GM12878 (cell line): Measurements from ENCODE around the gene CTNNAL1. TPM values are rescaled to one million over a fixed set of nuclear protein-coding genes. Genes with fewer than 3 reads are reported as not detected.

Experiments used
- ATAC-seq: fragments of 200-7000 bp; cut with Tn5 transposase; 3 replicates; pipeline ENCODE4 v1.9.1; 2020; ENCODE audit warnings: mild to moderate bottlenecking, moderate library complexity
- BruUV-seq: library from RNA; stranded (reverse); fragments of 400-500 nt; replicated peaks from 2 replicates; lab custom pipeline; 2021; lab: Mats Ljungman, UMichigan
- CTCF ChIA-PET: fragments of 300-600 bp; sonication (Branson Sonifier 250); formaldehyde crosslinking; extraction: SDS; loops from one replicate; lab custom pipeline; 2021; ENCODE audit warnings: inconsistent platforms; lab: Yijun Ruan, JAX
- POLR2A ChIA-PET: fragments of 350-600 bp; formaldehyde crosslinking; extraction: SDS; loops from one replicate; lab custom pipeline; 2021; ENCODE audit warnings: inconsistent platforms; lab: Charles Lee
- RAD21 ChIA-PET: fragments of 300-600 bp; sonication (Branson Sonifier 250); formaldehyde crosslinking; loops from one replicate; lab custom pipeline; 2023; ENCODE audit warnings: antibody characterized with exemption; ENCODE audit not compliant: unreplicated experiment; lab: Charles Lee
- SMC1A ChIA-PET: fragments of 300-600 bp; sonication (Branson Sonifier 250); formaldehyde crosslinking; loops from one replicate; lab custom pipeline; 2023; ENCODE audit not compliant: unreplicated experiment, uncharacterized antibody; lab: Charles Lee
- DNase-seq: peaks from one replicate; pipeline ENCODE4 v3.0.0-alpha.2; 2011; ENCODE audit warnings: low read depth, low spot score
- FAIRE-seq: peaks from 3 replicates; lab custom pipeline; 2011; peaks lifted over from hg19 to GRCh38; lab: Jason Lieb, UNC
- H2AFZ ChIP-seq: 2 replicates; pipeline ENCODE4 v1.6.0; 2011; ENCODE audit warnings: low read depth, low read length, control low read depth; ENCODE audit not compliant: control insufficient read depth
- H3K27ac ChIP-seq: 2 replicates; pipeline ENCODE4 v1.5.1; 2011; ENCODE audit warnings: control low read depth; ENCODE audit not compliant: control insufficient read depth, insufficient read depth
- H3K27me3 ChIP-seq, 2 experiments: replicated peaks in 1 of 2; 2 replicates each; pipeline versions ENCODE4 v1.6.0 to v1.6.1; 2011; ENCODE audit warnings: low read length in 1 of 2; ENCODE audit not compliant: control insufficient read depth in 2 of 2, insufficient read depth in 2 of 2
- H3K36me3 ChIP-seq, 2 experiments: 2 replicates each; pipeline ENCODE4 v1.5.1; 2011; ENCODE audit warnings: low read length in 1 of 2; ENCODE audit not compliant: control insufficient read depth in 2 of 2, insufficient read depth in 2 of 2
- H3K4me1 ChIP-seq: 2 replicates; pipeline ENCODE4 v1.6.1; 2011; ENCODE audit warnings: mild to moderate bottlenecking, low read length, moderate library complexity, mixed read lengths; ENCODE audit not compliant: control insufficient read depth, insufficient read depth
- H3K4me2 ChIP-seq: 2 replicates; pipeline ENCODE4 v1.6.0; 2011; ENCODE audit warnings: control low read depth; ENCODE audit not compliant: control insufficient read depth, insufficient read depth
- H3K4me3 ChIP-seq: fragments of 200-600 bp; sonication (generic); 2 replicates; pipeline ENCODE4 v1.5.1; 2016
- H3K79me2 ChIP-seq: 2 replicates; pipeline ENCODE4 v1.6.0; 2011; ENCODE audit warnings: low read length; ENCODE audit not compliant: control insufficient read depth, insufficient read depth
- H3K9ac ChIP-seq: 2 replicates; pipeline ENCODE4 v1.8.0; 2011; ENCODE audit warnings: low read length, control low read depth, mixed read lengths; ENCODE audit not compliant: control insufficient read depth, insufficient read depth
- H3K9me3 ChIP-seq: replicated peaks from 3 replicates; pipeline ENCODE4 v1.5.1; 2011; ENCODE audit warnings: mild to moderate bottlenecking, low read length; ENCODE audit not compliant: control insufficient read depth, insufficient read depth
- H4K20me1 ChIP-seq: 2 replicates; pipeline ENCODE4 v1.6.0; 2011; ENCODE audit not compliant: control insufficient read depth, insufficient read depth
- CEBPB ChIP-seq, 2 experiments: fragments of 150-350 bp in 1 of 2; IDR thresholded peaks; 2 replicates each; pipeline ENCODE4 v1.6.1; 2012 to 2014; ENCODE audit warnings: low read depth in 2 of 2, low read length in 2 of 2, borderline replicate concordance in 1 of 2, inconsistent platforms in 1 of 2
- CREB1 ChIP-seq: IDR thresholded peaks from 2 replicates; pipeline ENCODE4 v1.6.1; 2012; ENCODE audit warnings: low read depth, mild to moderate bottlenecking, inconsistent platforms
- HDAC6 ChIP-seq: fragments of 200-600 bp; sonication (generic); IDR thresholded peaks from one replicate; pipeline ENCODE4 v1.8.0; 2017; ENCODE audit warnings: antibody characterized with exemption; ENCODE audit not compliant: unreplicated experiment
- LARP7 ChIP-seq: fragments of 450-650 bp; IDR thresholded peaks from 2 replicates; pipeline ENCODE4 v1.6.1; 2017; ENCODE audit warnings: mild to moderate bottlenecking
- PML ChIP-seq: IDR thresholded peaks from 2 replicates; pipeline ENCODE4 v1.6.1; 2012; ENCODE audit warnings: low read length, inconsistent platforms
- RAD51 ChIP-seq: fragments of 450-650 bp; IDR thresholded peaks from 2 replicates; pipeline ENCODE4 v1.6.1; 2016; ENCODE audit warnings: moderate library complexity, mild to moderate bottlenecking, inconsistent platforms
- SUPT20H ChIP-seq: IDR thresholded peaks from 2 replicates; pipeline ENCODE4 v1.6.1; 2011; ENCODE audit warnings: low read depth, mild to moderate bottlenecking, low read length, moderate library complexity, borderline replicate concordance; ENCODE audit not compliant: control insufficient read depth
- ZNF207 ChIP-seq: fragments of 450-650 bp; IDR thresholded peaks from 2 replicates; pipeline ENCODE4 v1.6.1; 2014; ENCODE audit warnings: antibody characterized with exemption, mild to moderate bottlenecking, borderline replicate concordance
- WGBS: methylation state at CpG from one replicate; pipeline ENCODE4 v1.1.6; 2016; ENCODE audit warnings: low lambda C conversion rate; ENCODE audit not compliant: insufficient replicate concordance, insufficient coverage; ENCODE audit errors: missing lambda C conversion rate; 5-methylcytosine and 5-hydroxymethylcytosine counted together
- in situ Hi-C: fragments of 300-500 bp; cut with MboI; formaldehyde crosslinking; loops from 9 replicates; pipeline ENCODE4 v1.14.3; 2018; ENCODE audit warnings: mixed read lengths
- intact Hi-C: fragments of 100-400 bp; cut with micrococcal nuclease; formaldehyde crosslinking; loops from one replicate; pipeline ENCODE4 v1.14.2; 2022; ENCODE audit not compliant: unreplicated experiment
- polyA plus RNA-seq, 11 experiments: library from polyadenylated mRNA; depleted of rRNA in 4 of 11; unstranded in 6 of 11; stranded (reverse) in 5 of 11; fragments of >200 nt; fragmentation: Nextera tagmentation in 4 of 11; fragmentation: Illumina TruSeq in 1 of 11; extraction: Ambion mirVana in 4 of 11; extraction: Trizol in 1 of 11; gene quantifications; 1 replicate in 1 of 11; 2 replicates in 10 of 11; pipeline versions ENCODE4 v1.2.1 to v1.2.3, GENCODE V29; 2011 to 2016; ENCODE audit warnings: inconsistent platforms in 2 of 11, missing spikeins in 2 of 11, low read depth in 1 of 11
- total RNA-seq, 4 experiments: library from RNA; depleted of rRNA in 3 of 4; stranded (reverse); fragments of >200 nt in 3 of 4; fragmentation: Illumina TruSeq in 1 of 4; extraction: Trizol in 1 of 4; gene quantifications; 2 replicates each; pipeline versions ENCODE4 v1.2.1 to v1.2.3, GENCODE V29; 2013 to 2021
- TF ChIP-seq, protein P1 (sequence below): fragments of 450-650 bp; IDR thresholded peaks from 2 replicates; pipeline ENCODE4 v1.6.1; 2017; ENCODE audit warnings: mild to moderate bottlenecking, moderate library complexity
- TF ChIP-seq, protein P2 (sequence below): IDR thresholded peaks from 2 replicates; pipeline ENCODE4 v1.6.1; 2012; ENCODE audit warnings: low read depth, low read length, improper control_type of control experiment
- TF ChIP-seq, protein P3 (sequence below): fragments of 450-650 bp; IDR thresholded peaks from 2 replicates; pipeline ENCODE4 v1.6.1; 2017; ENCODE audit warnings: antibody characterized with exemption, mild to moderate bottlenecking, moderate library complexity
- TF ChIP-seq, protein P4 (sequence below): fragments of 450-650 bp; formaldehyde crosslinking; IDR thresholded peaks from 2 replicates; pipeline ENCODE4 v1.5.0; 2022; ENCODE audit warnings: mild to moderate bottlenecking, missing genetic modification characterization

Gene CTNNAL1
- total and polyA plus RNA-seq, 10 of the 15 experiments (the other 5 are each of a cell fraction or from before 2014, with no cell fraction given), result 16.3 to 82.5 (median 45.2) TPM

DNA sequence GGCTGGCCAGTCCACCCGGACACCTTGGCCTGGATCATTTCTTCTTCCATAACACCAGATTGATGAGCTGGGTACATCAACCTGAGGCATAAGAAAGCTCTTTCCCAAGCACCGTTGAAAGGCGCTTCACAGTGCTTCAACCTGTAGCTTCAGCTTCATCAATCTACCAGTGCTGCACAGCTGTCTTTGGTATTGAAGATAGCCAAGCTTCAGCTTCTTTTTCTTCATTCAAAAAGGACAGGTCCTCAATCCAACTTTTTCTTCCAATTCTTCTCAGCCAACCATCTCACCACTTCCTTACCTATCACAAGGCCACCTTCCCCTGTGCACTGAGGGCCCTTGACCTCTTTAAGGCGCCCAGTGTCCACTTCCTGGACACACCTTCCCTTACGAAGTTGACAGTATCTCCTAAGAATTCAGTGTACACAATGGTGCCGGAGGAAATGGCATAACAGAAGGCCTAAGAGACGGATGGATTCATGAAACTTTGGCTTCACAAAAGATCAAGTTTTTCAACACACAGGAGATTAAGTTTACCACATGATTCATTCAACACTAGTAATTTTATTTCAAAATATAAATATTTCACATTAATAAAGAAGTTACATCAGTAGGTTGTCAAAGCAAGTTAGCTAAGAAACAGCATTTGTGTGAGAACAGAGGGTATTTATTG lies 1.4 kb upstream of the CTNNAL1 start:
- Histone ChIP-seq H3K27me3 (no peaks in the 10 kb centered on the region), H3K27ac (no peak overlapping the region), H3K4me1 (peaks cover 25% of the 10 kb centered on the region), H3K79me2 (peaks cover 15% of the 10 kb centered on the region), H3K36me3 (no peaks in the 10 kb centered on the region), H3K9me3 (no peaks in the 10 kb centered on the region), H3K4me2 (no peak overlapping the region), H2AFZ (no peak overlapping the region), H3K9ac (no peak overlapping the region), H4K20me1 (no peaks in the 10 kb centered on the region), H3K4me3 (no peak overlapping the region)
- POLR2A ChIA-PET, result no interaction called here
- SMC1A ChIA-PET, result interaction anchor here (0.7 to 0.9 kb wide), 2 partner anchors 13 to 14 kb away, joined by 3 read pairs; no protein-coding TSS in a partner anchor
- CTCF ChIA-PET, result interaction anchor here (0.6 to 0.9 kb wide), 2 partner anchors 10 to 100 kb away, joined by 3 read pairs; no protein-coding TSS in a partner anchor
- ATAC-seq (no peak), DNase-seq (no peak), FAIRE-seq (no peak)
- intact Hi-C loops (loop anchor here (10.0 kb wide), 1 partner anchor 400 kb away; no protein-coding TSS in a partner anchor), in situ Hi-C loops (loop anchor here (5.0 kb wide), 1 partner anchor 47 kb away; no protein-coding TSS in a partner anchor)
- WGBS, result 96% methylated on average over 7 of the region's 7 CpGs
- RAD21 ChIA-PET, result no interaction called here
- no TSS peak for BruUV-seq
- TF ChIP-seq HDAC6, result no peak
- TF ChIP-seq SUPT20H, result no peak
- TF ChIP-seq RAD51, result no peak
- no peak for TF ChIP-seq CEBPB (IDR thresholded peaks at IDR 0.05; ENCODE audit: borderline replicate concordance in 1 of 2, low read depth in 2 of 2, low read length in 2 of 2)
- TF ChIP-seq LARP7, result no peak
- no peak for TF ChIP-seq PML
- TF ChIP-seq, protein P1, sequence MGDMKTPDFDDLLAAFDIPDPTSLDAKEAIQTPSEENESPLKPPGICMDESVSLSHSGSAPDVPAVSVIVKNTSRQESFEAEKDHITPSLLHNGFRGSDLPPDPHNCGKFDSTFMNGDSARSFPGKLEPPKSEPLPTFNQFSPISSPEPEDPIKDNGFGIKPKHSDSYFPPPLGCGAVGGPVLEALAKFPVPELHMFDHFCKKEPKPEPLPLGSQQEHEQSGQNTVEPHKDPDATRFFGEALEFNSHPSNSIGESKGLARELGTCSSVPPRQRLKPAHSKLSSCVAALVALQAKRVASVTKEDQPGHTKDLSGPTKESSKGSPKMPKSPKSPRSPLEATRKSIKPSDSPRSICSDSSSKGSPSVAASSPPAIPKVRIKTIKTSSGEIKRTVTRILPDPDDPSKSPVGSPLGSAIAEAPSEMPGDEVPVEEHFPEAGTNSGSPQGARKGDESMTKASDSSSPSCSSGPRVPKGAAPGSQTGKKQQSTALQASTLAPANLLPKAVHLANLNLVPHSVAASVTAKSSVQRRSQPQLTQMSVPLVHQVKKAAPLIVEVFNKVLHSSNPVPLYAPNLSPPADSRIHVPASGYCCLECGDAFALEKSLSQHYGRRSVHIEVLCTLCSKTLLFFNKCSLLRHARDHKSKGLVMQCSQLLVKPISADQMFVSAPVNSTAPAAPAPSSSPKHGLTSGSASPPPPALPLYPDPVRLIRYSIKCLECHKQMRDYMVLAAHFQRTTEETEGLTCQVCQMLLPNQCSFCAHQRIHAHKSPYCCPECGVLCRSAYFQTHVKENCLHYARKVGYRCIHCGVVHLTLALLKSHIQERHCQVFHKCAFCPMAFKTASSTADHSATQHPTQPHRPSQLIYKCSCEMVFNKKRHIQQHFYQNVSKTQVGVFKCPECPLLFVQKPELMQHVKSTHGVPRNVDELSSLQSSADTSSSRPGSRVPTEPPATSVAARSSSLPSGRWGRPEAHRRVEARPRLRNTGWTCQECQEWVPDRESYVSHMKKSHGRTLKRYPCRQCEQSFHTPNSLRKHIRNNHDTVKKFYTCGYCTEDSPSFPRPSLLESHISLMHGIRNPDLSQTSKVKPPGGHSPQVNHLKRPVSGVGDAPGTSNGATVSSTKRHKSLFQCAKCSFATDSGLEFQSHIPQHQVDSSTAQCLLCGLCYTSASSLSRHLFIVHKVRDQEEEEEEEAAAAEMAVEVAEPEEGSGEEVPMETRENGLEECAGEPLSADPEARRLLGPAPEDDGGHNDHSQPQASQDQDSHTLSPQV, result no peak
- no peak for TF ChIP-seq CREB1
- TF ChIP-seq, protein P2, sequence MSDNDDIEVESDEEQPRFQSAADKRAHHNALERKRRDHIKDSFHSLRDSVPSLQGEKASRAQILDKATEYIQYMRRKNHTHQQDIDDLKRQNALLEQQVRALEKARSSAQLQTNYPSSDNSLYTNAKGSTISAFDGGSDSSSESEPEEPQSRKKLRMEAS, result no peak
- TF ChIP-seq, protein P3, sequence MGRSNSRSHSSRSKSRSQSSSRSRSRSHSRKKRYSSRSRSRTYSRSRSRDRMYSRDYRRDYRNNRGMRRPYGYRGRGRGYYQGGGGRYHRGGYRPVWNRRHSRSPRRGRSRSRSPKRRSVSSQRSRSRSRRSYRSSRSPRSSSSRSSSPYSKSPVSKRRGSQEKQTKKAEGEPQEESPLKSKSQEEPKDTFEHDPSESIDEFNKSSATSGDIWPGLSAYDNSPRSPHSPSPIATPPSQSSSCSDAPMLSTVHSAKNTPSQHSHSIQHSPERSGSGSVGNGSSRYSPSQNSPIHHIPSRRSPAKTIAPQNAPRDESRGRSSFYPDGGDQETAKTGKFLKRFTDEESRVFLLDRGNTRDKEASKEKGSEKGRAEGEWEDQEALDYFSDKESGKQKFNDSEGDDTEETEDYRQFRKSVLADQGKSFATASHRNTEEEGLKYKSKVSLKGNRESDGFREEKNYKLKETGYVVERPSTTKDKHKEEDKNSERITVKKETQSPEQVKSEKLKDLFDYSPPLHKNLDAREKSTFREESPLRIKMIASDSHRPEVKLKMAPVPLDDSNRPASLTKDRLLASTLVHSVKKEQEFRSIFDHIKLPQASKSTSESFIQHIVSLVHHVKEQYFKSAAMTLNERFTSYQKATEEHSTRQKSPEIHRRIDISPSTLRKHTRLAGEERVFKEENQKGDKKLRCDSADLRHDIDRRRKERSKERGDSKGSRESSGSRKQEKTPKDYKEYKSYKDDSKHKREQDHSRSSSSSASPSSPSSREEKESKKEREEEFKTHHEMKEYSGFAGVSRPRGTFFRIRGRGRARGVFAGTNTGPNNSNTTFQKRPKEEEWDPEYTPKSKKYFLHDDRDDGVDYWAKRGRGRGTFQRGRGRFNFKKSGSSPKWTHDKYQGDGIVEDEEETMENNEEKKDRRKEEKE, result no peak
- TF ChIP-seq ZNF207, result no peak
- TF ChIP-seq, protein P4, sequence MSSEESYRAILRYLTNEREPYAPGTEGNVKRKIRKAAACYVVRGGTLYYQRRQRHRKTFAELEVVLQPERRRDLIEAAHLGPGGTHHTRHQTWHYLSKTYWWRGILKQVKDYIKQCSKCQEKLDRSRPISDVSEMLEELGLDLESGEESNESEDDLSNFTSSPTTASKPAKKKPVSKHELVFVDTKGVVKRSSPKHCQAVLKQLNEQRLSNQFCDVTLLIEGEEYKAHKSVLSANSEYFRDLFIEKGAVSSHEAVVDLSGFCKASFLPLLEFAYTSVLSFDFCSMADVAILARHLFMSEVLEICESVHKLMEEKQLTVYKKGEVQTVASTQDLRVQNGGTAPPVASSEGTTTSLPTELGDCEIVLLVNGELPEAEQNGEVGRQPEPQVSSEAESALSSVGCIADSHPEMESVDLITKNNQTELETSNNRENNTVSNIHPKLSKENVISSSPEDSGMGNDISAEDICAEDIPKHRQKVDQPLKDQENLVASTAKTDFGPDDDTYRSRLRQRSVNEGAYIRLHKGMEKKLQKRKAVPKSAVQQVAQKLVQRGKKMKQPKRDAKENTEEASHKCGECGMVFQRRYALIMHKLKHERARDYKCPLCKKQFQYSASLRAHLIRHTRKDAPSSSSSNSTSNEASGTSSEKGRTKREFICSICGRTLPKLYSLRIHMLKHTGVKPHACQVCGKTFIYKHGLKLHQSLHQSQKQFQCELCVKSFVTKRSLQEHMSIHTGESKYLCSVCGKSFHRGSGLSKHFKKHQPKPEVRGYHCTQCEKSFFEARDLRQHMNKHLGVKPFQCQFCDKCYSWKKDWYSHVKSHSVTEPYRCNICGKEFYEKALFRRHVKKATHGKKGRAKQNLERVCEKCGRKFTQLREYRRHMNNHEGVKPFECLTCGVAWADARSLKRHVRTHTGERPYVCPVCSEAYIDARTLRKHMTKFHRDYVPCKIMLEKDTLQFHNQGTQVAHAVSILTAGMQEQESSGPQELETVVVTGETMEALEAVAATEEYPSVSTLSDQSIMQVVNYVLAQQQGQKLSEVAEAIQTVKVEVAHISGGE (CRISPR knock-in tag), result no peak
